ENCODE measurements around the gene ARHGAP40.
"Not testable (repeated sequence)": the region's sequence is repeated elsewhere in the genome, so short reads cannot be mapped to it uniquely, and the experiment has no call there.

ARHGAP40 gene

GRCh38 chr20:38586181-38586525, 15.5 kb upstream of the ARHGAP40 start:
- Histone ChIP-seq H3K9me3 (ENCODE audit: control insufficient read depth, low read length) (no peaks in the 10 kb centered on the region), H3K4me3 (ENCODE audit: insufficient read depth, low read depth, low read length) (no peak overlapping the region), H3K4me1 (ENCODE audit: control insufficient read depth, insufficient read depth, low read length) (peaks cover 4% of the 10 kb centered on the region), H3K27me3 (ENCODE audit: control insufficient read depth, insufficient read depth, low read length, poor library complexity, severe bottlenecking) (no peaks in the 10 kb centered on the region), H3K36me3 (ENCODE audit: control insufficient read depth, insufficient read depth, low read length) (no peaks in the 10 kb centered on the region), H3K27ac (ENCODE audit: insufficient read depth, low read depth, low read length, poor library complexity, severe bottlenecking) (no peak overlapping the region)
- 65 to 67% methylated on average over 3 of the region's 3 CpGs for WGBS, 2 experiments

- no peak overlapping the region for H3K27ac ChIP-seq (ENCODE audit: insufficient read depth, low read depth, low read length, poor library complexity, severe bottlenecking)
- 98% methylated on average over 6 of the region's 6 CpGs for WGBS, 2 experiments
- H3K4me3 ChIP-seq (ENCODE audit: insufficient read depth, low read depth, low read length) = no peak overlapping the region
- no peaks in the 10 kb centered on the region for H3K27me3 ChIP-seq (ENCODE audit: control insufficient read depth, insufficient read depth, low read length, poor library complexity, severe bottlenecking)
- H3K9me3 ChIP-seq (ENCODE audit: control insufficient read depth, low read length) = no peaks in the 10 kb centered on the region
- peaks cover 4% of the 10 kb centered on the region for H3K4me1 ChIP-seq (ENCODE audit: control insufficient read depth, insufficient read depth, low read length)
- H3K36me3 ChIP-seq (ENCODE audit: control insufficient read depth, insufficient read depth, low read length) = no peaks in the 10 kb centered on the region
Observed at GRCh38 chr20:38588303-38588702, 13.3 kb upstream of the ARHGAP40 start.

- Histone ChIP-seq H3K4me3 (ENCODE audit: insufficient read depth, low read depth, low read length) (no peak overlapping the region), H3K27me3 (ENCODE audit: control insufficient read depth, insufficient read depth, low read length, poor library complexity, severe bottlenecking) (no peaks in the 10 kb centered on the region), H3K27ac (ENCODE audit: insufficient read depth, low read depth, low read length, poor library complexity, severe bottlenecking) (no peak overlapping the region), H3K36me3 (ENCODE audit: control insufficient read depth, insufficient read depth, low read length) (no peaks in the 10 kb centered on the region), H3K4me1 (ENCODE audit: control insufficient read depth, insufficient read depth, low read length) (peaks cover 4% of the 10 kb centered on the region), H3K9me3 (ENCODE audit: control insufficient read depth, low read length) (no peaks in the 10 kb centered on the region)
- WGBS, 2 experiments = 95 to 97% methylated on average over 4 of the region's 4 CpGs
Observed at GRCh38 chr20:38589351-38589750, 12.3 kb upstream of the ARHGAP40 start.

- H3K27ac ChIP-seq (ENCODE audit: insufficient read depth, low read depth, low read length, poor library complexity, severe bottlenecking) = no peak overlapping the region
Observed at GRCh38 chr20:38589967-38590675, 11.5 kb upstream of the ARHGAP40 start.

GRCh38 chr20:38590676-38591473, 10.7 kb upstream of the ARHGAP40 start:
- no peaks in the 10 kb centered on the region for H3K27me3 ChIP-seq (ENCODE audit: control insufficient read depth, insufficient read depth, low read length, poor library complexity, severe bottlenecking)
- H3K36me3 ChIP-seq (ENCODE audit: control insufficient read depth, insufficient read depth, low read length) = no peaks in the 10 kb centered on the region
- no peaks in the 10 kb centered on the region for H3K9me3 ChIP-seq (ENCODE audit: control insufficient read depth, low read length)
- H3K4me3 ChIP-seq (ENCODE audit: insufficient read depth, low read depth, low read length) = no peak overlapping the region
- H3K27ac ChIP-seq (ENCODE audit: insufficient read depth, low read depth, low read length, poor library complexity, severe bottlenecking) = no peak overlapping the region
- peaks cover 4% of the 10 kb centered on the region for H3K4me1 ChIP-seq (ENCODE audit: control insufficient read depth, insufficient read depth, low read length)
- 72 to 76% methylated on average over 18 of the region's 18 CpGs for WGBS, 2 experiments

More at GRCh38 chr20:38589967-38590675, 11.5 kb upstream of the ARHGAP40 start:
- Histone ChIP-seq H3K4me1 (ENCODE audit: control insufficient read depth, insufficient read depth, low read length) (peaks cover 4% of the 10 kb centered on the region), H3K4me3 (ENCODE audit: insufficient read depth, low read depth, low read length) (no peak overlapping the region), H3K9me3 (ENCODE audit: control insufficient read depth, low read length) (no peaks in the 10 kb centered on the region), H3K27me3 (ENCODE audit: control insufficient read depth, insufficient read depth, low read length, poor library complexity, severe bottlenecking) (no peaks in the 10 kb centered on the region), H3K36me3 (ENCODE audit: control insufficient read depth, insufficient read depth, low read length) (no peaks in the 10 kb centered on the region)
- 89 to 91% methylated on average over 3 of the region's 3 CpGs for WGBS, 2 experiments

GRCh38 chr20:38591474-38592410, 9.9 kb upstream of the ARHGAP40 start:
- 89 to 91% methylated on average over 21 of the region's 21 CpGs for WGBS, 2 experiments
- H3K27me3 ChIP-seq (ENCODE audit: control insufficient read depth, insufficient read depth, low read length, poor library complexity, severe bottlenecking) = no peaks in the 10 kb centered on the region
- no peaks in the 10 kb centered on the region for H3K36me3 ChIP-seq (ENCODE audit: control insufficient read depth, insufficient read depth, low read length)
- H3K4me1 ChIP-seq (ENCODE audit: control insufficient read depth, insufficient read depth, low read length) = peaks cover 4% of the 10 kb centered on the region
- H3K9me3 ChIP-seq (ENCODE audit: control insufficient read depth, low read length) = no peaks in the 10 kb centered on the region
- H3K27ac ChIP-seq (ENCODE audit: insufficient read depth, low read depth, low read length, poor library complexity, severe bottlenecking) = no peak overlapping the region
- no peak overlapping the region for H3K4me3 ChIP-seq (ENCODE audit: insufficient read depth, low read depth, low read length)

GRCh38 chr20:38592411-38592790, 9.2 kb upstream of the ARHGAP40 start:
- H3K27me3 ChIP-seq (ENCODE audit: control insufficient read depth, insufficient read depth, low read length, poor library complexity, severe bottlenecking); H3K4me3 ChIP-seq (ENCODE audit: insufficient read depth, low read depth, low read length); H3K4me1 ChIP-seq (ENCODE audit: control insufficient read depth, insufficient read depth, low read length); H3K36me3 ChIP-seq (ENCODE audit: control insufficient read depth, insufficient read depth, low read length); H3K9me3 ChIP-seq (ENCODE audit: control insufficient read depth, low read length); H3K27ac ChIP-seq (ENCODE audit: insufficient read depth, low read depth, low read length, poor library complexity, severe bottlenecking): not testable (repeated sequence)
- WGBS, 2 experiments = 67 to 86% methylated on average over 3 of the region's 3 CpGs

- not testable (repeated sequence) for H3K27ac ChIP-seq (ENCODE audit: insufficient read depth, low read depth, low read length, poor library complexity, severe bottlenecking); H3K36me3 ChIP-seq (ENCODE audit: control insufficient read depth, insufficient read depth, low read length); H3K4me3 ChIP-seq (ENCODE audit: insufficient read depth, low read depth, low read length); H3K4me1 ChIP-seq (ENCODE audit: control insufficient read depth, insufficient read depth, low read length); H3K27me3 ChIP-seq (ENCODE audit: control insufficient read depth, insufficient read depth, low read length, poor library complexity, severe bottlenecking); H3K9me3 ChIP-seq (ENCODE audit: control insufficient read depth, low read length)
- WGBS, 2 experiments = 94 to 95% methylated on average over 12 of the region's 12 CpGs
Observed at GRCh38 chr20:38594281-38594680, 7.3 kb upstream of the ARHGAP40 start.

- not testable (repeated sequence) for H3K9me3 ChIP-seq (ENCODE audit: control insufficient read depth, low read length); H3K4me3 ChIP-seq (ENCODE audit: insufficient read depth, low read depth, low read length); H3K27me3 ChIP-seq (ENCODE audit: control insufficient read depth, insufficient read depth, low read length, poor library complexity, severe bottlenecking); H3K27ac ChIP-seq (ENCODE audit: insufficient read depth, low read depth, low read length, poor library complexity, severe bottlenecking); H3K36me3 ChIP-seq (ENCODE audit: control insufficient read depth, insufficient read depth, low read length); H3K4me1 ChIP-seq (ENCODE audit: control insufficient read depth, insufficient read depth, low read length)
- WGBS, 2 experiments = 94 to 96% methylated on average over 15 of the region's 15 CpGs
Observed at GRCh38 chr20:38595886-38596285, 5.7 kb upstream of the ARHGAP40 start.

- no peaks in the 10 kb centered on the region for H3K36me3 ChIP-seq (ENCODE audit: control insufficient read depth, insufficient read depth, low read length)
- H3K4me3 ChIP-seq (ENCODE audit: insufficient read depth, low read depth, low read length) = no peak overlapping the region
- peaks cover 14% of the 10 kb centered on the region for H3K27me3 ChIP-seq (ENCODE audit: control insufficient read depth, insufficient read depth, low read length, poor library complexity, severe bottlenecking)
- WGBS, 2 experiments = 72 to 79% methylated on average over 9 of the region's 9 CpGs
- H3K27ac ChIP-seq (ENCODE audit: insufficient read depth, low read depth, low read length, poor library complexity, severe bottlenecking) = no peak overlapping the region
- no peaks in the 10 kb centered on the region for H3K9me3 ChIP-seq (ENCODE audit: control insufficient read depth, low read length)
- H3K4me1 ChIP-seq (ENCODE audit: control insufficient read depth, insufficient read depth, low read length) = peaks cover 11% of the 10 kb centered on the region
Observed at GRCh38 chr20:38599410-38599882, 2.2 kb upstream of the ARHGAP40 start.

All from ectodermal cell (in vitro differentiated cells).